DMS153 (cell line): Measurements from ENCODE around the gene TSGA10IP.
A peak's percentile ranks its signal among the peaks of the same experiment; 100 is the strongest.

Experiments
- DNase-seq: peaks from one replicate; lab custom pipeline; 2025; lab: John Stamatoyannopoulos, UW

The TSGA10IP gene

GRCh38 chr11:65977621-65978390 lies 32.5 kb downstream of the TSGA10IP start:
- no peak for DNase-seq

- no peak for DNase-seq
Observed at GRCh38 chr11:65978391-65979238, 33.3 kb downstream of the TSGA10IP start.

GRCh38 chr11:65979261-65979759 lies 34.0 kb downstream of the TSGA10IP start:
- DNase-seq, result no peak

GRCh38 chr11:65981101-65981740 lies 35.9 kb downstream of the TSGA10IP start:
- DNase-seq, result no peak

GRCh38 chr11:65981972-65982823 lies 36.9 kb downstream of the TSGA10IP start:
- DNase-seq, result no peak

- DNase-seq, result no peak
Observed at GRCh38 chr11:65982824-65983588, 37.7 kb downstream of the TSGA10IP start.

GRCh38 chr11:65983589-65983987 lies 38.3 kb downstream of the TSGA10IP start:
- DNase-seq, result no peak

GRCh38 chr11:65987336-65987735 lies 42.1 kb downstream of the TSGA10IP start:
- no peak for DNase-seq

- DNase-seq, result peak; percentile 89
Observed at GRCh38 chr11:65988791-65989592, 43.7 kb downstream of the TSGA10IP start.

GRCh38 chr11:65992056-65992455 lies 46.8 kb downstream of the TSGA10IP start:
- no peak for DNase-seq

- DNase-seq, result no peak
Observed at GRCh38 chr11:65997286-65997685, 52.0 kb downstream of the TSGA10IP start.

GRCh38 chr11:66001942-66002647 lies 56.8 kb downstream of the TSGA10IP start, which contains the start of the genes BANF1 and EIF1AD:
Gene BANF1 (plus strand): TSS chr11:66002503. CDS start chr11:66003251, 748 bp downstream.
Gene EIF1AD (minus strand): TSS chr11:66002157. CDS start chr11:66000389, 1,768 bp downstream.
- DNase-seq, result peak; percentile 93

- DNase-seq, result no peak
Observed at GRCh38 chr11:66002648-66003225, 57.5 kb downstream of the TSGA10IP start.

- DNase-seq, result no peak
Observed at GRCh38 chr11:66003291-66003690, 58.0 kb downstream of the TSGA10IP start.

GRCh38 chr11:66004186-66004585 lies 58.9 kb downstream of the TSGA10IP start:
- no peak for DNase-seq

- DNase-seq, result no peak
Observed at GRCh38 chr11:66006134-66006890, 61.0 kb downstream of the TSGA10IP start.

- no peak for DNase-seq
Observed at GRCh38 chr11:66006891-66007176, 61.6 kb downstream of the TSGA10IP start.

GRCh38 chr11:66007201-66007634 lies 61.9 kb downstream of the TSGA10IP start:
- DNase-seq, result no peak
